Measurements from ENCODE around the gene ABCA13.

ABCA13 gene

GRCh38 chr7:48311464-48312100, 140.3 kb downstream of the ABCA13 start:
- no peaks in the 10 kb centered on the region for H3K36me3 ChIP-seq
- H3K4me3 ChIP-seq (ENCODE audit: low read depth, low read length), result no peak overlapping the region
- H3K9me3 ChIP-seq, result no peaks in the 10 kb centered on the region
- no peak for TF ChIP-seq CTCF (IDR thresholded peaks at IDR 0.05; ENCODE audit: low read depth, low read length)
- DNase-seq, result no peak
- H3K27me3 ChIP-seq, result no peaks in the 10 kb centered on the region
- no peaks in the 10 kb centered on the region for H3K4me1 ChIP-seq

GRCh38 chr7:48312151-48312550, 140.9 kb downstream of the ABCA13 start:
- no peak for DNase-seq
- no peaks in the 10 kb centered on the region for H3K27me3 ChIP-seq
- no peak for TF ChIP-seq CTCF (IDR thresholded peaks at IDR 0.05; ENCODE audit: low read depth, low read length)
- H3K4me3 ChIP-seq (ENCODE audit: low read depth, low read length), result no peak overlapping the region
- no peaks in the 10 kb centered on the region for H3K9me3 ChIP-seq
- no peaks in the 10 kb centered on the region for H3K36me3 ChIP-seq
- H3K4me1 ChIP-seq, result no peaks in the 10 kb centered on the region

- DNase-seq, result no peak
- H3K4me1 ChIP-seq, result no peaks in the 10 kb centered on the region
- H3K36me3 ChIP-seq, result no peaks in the 10 kb centered on the region
- H3K27me3 ChIP-seq, result no peaks in the 10 kb centered on the region
- no peak overlapping the region for H3K4me3 ChIP-seq (ENCODE audit: low read depth, low read length)
- TF ChIP-seq CTCF (IDR thresholded peaks at IDR 0.05; ENCODE audit: low read depth, low read length), result no peak
- H3K9me3 ChIP-seq, result no peaks in the 10 kb centered on the region
Observed at GRCh38 chr7:48316768-48317167, 145.5 kb downstream of the ABCA13 start.

GRCh38 chr7:48317360-48317759, 146.1 kb downstream of the ABCA13 start:
- no peak for DNase-seq
- Histone ChIP-seq H3K9me3 (no peaks in the 10 kb centered on the region), H3K4me3 (ENCODE audit: low read depth, low read length) (no peak overlapping the region), H3K4me1 (no peaks in the 10 kb centered on the region), H3K36me3 (no peaks in the 10 kb centered on the region), H3K27me3 (no peaks in the 10 kb centered on the region)
- no peak for TF ChIP-seq CTCF (IDR thresholded peaks at IDR 0.05; ENCODE audit: low read depth, low read length)

- H3K9me3 ChIP-seq, result no peaks in the 10 kb centered on the region; the same call in 1 of the 2 replicates
- no peak overlapping the region for H3K4me3 ChIP-seq (ENCODE audit: low read depth, low read length)
- H3K36me3 ChIP-seq, result no peaks in the 10 kb centered on the region
- H3K4me1 ChIP-seq, result no peaks in the 10 kb centered on the region
- no peak for TF ChIP-seq CTCF (IDR thresholded peaks at IDR 0.05; ENCODE audit: low read depth, low read length)
- H3K27me3 ChIP-seq, result no peaks in the 10 kb centered on the region
- DNase-seq, result no peak
Observed at GRCh38 chr7:48321319-48322010, 150.2 kb downstream of the ABCA13 start.

GRCh38 chr7:48337012-48337621, 165.9 kb downstream of the ABCA13 start:
- Histone ChIP-seq H3K9me3 (no peaks in the 10 kb centered on the region), H3K36me3 (no peaks in the 10 kb centered on the region), H3K27me3 (no peaks in the 10 kb centered on the region), H3K4me1 (no peaks in the 10 kb centered on the region), H3K4me3 (ENCODE audit: low read depth, low read length) (no peak overlapping the region)
- peak; percentile 39 for TF ChIP-seq CTCF (IDR thresholded peaks at IDR 0.05; ENCODE audit: low read depth, low read length)
- DNase-seq, result no peak

Measured in BE2C (cell line).